NCI-H524 (cell line): Measurements from ENCODE around the gene UNC5B.
"Not testable (repeated sequence)": the region's sequence is repeated elsewhere in the genome, so short reads cannot be mapped to it uniquely, and the experiment has no call there.

Experiments used
- DNase-seq, 2 experiments: peaks; one replicate each; lab custom pipeline; 2025; lab: John Stamatoyannopoulos, UW

UNC5B gene

DNA sequence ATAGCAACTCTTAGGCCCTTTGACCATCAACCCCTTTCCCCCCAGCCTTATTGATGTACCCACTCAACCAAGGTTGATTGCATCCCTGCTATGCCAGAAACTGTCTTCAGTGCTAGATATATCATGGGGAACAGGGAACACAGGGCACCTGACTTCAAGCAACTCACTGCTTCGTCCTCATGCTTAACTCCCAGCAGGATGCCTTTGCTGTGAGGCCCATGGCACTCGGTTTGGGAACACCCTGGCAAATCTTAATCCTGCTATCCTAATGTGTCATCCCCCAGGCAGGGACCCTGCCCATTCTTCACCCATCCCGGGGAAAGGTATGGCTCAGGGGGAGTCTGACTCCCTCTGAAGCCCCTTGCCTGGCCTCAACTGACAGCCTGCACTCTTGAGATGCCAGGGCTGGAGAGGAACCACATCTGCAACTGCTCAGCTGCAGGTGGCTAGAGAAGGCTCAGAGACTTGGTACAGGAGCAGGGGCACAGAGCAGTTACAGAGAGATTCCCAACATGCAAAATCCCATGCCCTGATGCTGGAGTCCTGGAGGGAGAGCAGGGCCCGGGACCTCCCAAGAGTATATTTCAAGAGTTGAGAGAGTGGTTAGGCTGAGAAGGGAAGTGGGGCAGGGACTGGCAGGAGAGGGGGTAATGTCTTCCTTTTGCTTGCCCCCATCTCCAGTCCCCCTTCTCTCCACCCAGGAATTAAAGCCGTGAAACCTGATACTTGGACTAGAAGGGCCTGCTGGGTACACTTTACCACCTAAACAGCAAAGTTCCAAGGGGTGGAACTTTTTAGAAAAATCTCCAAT lies 2.4 kb upstream of the UNC5B start:
- DNase-seq: no peak

DNA sequence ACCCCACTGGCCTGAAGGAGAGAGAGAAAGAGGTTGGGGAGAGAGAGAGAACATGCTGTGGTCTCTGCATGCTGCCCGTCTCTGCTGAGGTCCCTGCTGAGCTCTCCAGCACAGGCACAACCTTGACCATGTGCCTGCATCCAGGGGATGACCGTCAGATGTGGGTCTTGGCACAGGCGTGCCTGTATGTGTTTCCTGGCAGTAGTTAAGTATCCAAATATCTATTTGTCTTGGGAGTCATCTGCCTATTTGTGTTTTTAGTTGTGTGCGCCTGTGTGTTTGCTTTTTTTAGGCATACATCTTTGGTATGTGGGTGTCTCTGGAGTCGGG lies 1.9 kb upstream of the UNC5B start:
- no peak for DNase-seq

DNA sequence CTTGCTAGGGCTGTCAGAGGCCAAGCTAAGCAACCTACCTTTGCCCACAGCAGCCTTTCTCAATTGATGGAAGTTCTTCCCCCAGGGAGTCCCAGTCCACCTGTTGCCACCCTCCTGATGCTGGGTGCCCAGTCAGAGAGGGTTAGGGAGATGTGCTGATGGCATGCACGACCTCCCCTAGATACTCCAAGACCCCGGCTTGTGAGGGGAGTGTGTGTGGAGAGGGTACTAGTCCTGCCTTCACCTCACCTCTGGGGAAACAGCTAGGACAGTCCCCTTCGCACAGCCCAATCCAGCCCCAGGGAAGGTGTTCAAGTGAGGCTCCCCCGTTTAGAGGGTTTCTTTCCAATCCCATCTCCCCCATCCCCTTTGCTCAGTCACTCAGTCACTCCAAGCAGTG lies 1.3 kb upstream of the UNC5B start:
- no peak for DNase-seq

DNA sequence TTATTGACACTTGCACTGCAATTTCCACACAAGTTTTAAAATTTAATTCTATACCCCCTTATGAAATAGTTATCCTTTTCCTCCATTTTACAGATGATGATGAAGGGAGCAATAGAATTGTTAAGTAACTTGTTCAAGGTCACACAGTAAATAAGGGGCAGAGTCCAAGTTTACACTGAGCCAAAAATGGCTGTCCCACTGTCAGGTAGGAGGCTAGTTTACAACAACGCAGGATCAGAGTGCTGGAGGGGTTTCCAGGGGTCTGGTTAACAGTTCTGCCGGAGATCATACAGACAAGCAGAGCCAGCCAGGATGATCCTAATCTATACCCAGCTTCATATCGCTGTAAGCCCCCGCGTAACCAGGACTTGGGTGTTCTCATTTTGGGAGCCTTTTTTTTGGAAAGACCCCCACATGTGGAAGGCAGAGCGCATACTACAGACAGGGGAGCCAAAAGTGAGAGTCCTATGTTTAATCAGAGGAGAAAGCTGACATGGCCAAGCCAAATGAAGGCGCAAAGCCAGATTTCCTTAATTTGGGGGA lies 524 bp upstream of the UNC5B start:
- no peak for DNase-seq

DNA sequence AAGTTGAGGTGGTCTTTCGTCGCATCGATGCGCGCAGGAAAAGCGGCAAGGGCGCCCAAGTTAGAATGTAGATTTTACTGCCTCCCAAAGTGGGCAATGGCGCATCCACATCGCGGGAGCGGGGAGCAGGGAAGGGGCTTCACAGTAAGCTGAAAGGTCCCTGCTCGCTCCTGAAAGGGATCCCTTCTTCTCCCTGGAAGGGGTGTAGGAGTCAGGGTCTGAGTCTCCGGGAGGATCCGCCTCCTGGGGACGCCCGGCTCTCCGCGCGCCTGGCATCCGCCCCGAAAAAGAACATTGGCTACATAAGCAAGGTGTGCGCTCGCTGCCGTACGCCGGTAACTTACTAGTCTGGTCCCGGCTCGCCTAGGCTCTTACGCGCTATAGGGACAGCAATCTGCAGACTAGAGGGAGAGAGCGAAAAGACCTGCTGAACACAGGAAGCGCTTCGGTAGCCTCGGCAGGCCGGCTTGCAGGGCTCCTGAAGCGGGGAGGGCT lies 804 bp downstream of the UNC5B start:
- DNase-seq: peak in 1 of 2 experiments; percentile 31

DNA sequence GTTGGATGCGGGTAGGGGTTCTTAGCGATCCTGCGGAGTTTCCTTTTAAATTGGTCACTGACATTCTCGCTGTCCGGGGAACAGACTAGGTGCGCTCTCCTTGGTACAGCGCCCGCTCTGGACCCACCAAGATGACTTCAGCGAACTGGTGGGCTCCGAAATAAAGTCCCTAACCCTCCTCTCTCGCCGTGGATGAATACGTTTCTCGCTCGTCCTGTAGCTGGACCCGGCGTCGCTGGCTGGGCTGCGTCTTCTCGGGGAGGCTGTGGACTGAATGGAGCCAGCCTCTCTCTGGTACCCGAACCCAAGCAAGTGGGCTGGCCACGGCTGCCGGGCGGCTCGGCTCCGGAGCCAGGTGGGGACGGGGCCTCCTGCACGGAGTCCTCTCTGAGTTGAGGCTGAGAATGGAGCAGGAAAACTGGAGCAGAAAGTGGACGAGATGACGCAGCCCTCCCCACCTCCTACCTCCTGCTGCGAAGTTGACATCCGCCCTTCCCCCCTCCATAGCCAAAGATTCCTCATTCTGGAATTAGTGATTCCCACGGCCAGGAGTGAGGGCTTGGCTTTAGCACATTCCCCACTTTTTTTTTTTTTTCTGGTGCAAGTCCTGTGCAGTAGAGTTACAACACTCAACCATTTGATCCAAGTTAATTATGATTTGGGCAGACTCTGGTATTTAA lies 1.5 kb downstream of the UNC5B start:
- DNase-seq: no peak

DNA sequence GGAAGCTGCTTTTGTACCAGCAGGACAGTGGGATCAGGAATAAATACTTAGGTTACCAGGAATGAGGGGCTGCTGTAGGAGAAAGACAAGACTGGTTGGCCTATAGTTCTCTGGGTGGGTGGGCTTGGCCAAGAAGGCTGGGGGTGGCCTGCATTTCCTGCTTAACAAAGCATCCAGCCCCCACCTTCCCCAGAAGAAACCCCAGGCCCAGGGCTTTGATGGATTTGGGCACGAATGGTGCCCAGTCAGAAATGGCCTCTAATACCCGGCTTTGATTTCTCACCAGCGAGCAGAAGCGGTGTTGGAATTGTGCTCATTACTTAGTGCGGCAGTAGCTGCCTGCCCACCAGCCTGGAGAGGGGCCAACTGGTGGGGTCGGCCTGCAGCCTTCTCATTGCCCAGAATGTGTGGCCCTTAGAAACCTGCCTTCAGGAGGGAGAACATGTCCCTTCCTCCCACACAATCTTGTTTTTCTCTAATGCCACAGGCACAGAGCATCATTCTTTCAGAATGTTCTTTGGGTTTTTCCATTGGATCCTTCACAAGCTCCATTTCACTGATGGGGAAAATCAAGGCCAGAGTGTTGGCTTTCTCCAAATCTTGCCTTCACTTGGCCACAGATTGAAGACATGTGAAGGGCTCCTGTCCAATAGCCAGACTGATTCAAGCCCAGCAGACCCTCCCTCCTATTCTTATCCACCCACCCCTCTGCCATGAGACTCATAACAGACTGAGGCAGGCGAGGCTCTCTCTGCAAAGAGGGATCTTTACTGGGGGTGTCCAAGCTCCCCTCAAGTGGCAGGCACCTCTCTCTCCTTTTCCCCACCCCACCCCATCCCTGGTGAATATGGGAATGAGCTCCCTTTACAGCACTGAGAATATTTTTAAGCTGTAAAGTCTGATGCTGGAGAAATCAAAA lies 2.5 kb downstream of the UNC5B start:
- DNase-seq: no peak

DNA sequence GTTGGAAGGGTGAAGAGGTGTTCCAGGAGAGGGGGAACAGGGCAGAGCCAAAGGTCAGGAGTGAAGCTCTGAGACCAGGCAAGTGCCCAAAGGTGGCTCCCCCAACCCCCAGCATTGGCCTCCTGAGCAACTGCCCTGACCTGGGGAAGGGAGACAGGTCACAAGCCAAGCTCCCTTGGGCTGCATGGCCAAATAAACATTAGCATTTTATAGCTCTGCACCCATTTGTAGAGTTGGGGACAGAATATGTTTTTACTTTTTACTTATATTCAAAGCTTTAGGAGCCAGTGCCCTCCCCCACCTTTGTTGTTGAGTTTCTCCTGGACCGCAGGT lies 4.0 kb downstream of the UNC5B start:
- no peak for DNase-seq

DNA sequence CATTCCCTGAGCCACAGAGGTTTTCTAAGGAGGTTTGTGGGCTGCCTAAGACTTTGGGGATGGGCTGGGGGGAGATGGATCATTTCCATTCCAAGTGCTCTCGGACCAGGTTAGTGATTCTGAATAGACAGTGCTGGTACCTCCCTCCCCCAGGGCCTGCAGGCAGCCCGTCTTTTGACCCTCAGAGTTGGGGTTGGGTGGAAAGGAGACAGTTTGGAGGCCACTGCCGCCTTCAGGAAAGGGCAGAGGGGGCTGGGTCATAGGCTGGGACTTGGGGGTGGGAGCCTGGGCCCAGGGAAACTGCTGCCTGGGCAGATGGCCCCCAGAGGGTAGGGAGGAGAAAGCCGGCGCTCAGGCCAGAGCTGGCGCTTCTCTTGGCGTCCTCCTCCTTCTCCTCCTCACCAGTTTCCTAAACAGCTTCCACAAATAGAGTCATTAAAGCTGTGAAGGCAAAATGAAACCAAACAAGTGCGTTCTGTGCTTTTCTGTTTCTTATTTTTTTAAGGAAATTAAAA lies 4.4 kb downstream of the UNC5B start:
- DNase-seq: no peak

DNA sequence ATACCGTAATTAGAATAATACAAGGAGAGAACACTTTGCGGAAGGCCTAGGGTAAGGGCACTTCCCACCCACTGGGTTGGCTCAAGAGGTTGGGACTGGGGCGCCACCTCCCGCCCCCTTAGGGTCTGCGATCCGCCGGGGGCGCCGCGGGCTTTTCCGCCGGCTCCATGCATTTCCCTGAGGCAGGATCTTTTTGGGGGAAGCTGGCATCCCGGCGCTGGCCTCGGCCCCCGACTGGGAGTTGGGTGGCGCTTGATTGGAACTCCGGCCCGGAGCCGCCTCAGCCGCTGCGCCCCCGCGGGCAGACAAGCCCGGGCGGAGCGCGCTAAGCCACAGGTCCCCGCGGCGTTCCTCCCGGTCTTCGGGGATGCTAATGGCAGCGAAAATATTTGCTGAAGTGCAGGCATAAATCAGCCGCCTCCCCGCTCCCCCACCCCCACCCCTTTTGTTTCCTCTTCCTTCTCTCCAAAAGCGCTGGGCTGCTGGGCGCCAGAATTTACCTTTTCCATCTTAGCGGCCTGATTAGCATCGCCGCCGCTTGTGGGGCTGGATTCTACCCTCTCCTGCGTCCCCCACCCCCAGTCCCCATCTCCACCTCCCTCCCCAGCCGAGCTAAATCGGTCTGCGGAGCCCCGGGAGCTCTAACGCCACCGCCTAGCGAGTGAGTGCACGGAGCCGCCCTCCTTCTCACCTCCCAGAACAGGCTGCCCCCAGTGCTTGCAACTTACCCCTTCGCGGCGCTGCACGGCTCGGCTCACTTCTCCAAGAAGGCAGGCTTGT lies 5.1 kb downstream of the UNC5B start:
- no peak for DNase-seq

DNA sequence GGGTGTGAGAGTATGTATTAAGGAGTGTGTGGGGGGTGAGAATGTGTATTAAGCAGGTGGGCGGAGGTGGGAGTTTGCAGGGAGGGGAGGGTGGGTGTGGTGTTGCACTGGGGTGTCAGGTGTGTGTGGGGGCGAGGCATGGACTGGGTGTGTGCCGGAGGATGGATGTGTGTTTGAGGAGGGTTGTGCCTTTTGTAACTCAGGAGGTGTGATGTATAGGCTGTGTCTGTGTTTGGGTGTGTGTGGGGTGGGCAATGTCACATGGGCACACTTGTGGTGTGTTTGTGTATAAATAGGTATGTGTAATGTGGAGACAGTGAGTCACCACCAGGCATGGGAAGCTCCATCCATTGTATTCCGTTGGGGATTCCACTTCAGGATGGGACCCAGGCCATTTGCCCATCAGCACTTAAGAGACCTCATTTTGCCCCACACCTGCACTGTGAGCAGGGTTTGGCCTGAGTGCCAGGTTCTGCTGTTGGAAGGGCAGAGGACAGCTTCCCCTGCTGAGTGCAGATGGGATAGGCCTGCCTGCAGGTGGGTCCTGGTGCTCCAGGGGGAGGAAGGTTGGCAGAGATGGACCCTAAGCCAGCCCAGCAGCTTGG lies 5.8 kb downstream of the UNC5B start:
- no peak for DNase-seq

DNA sequence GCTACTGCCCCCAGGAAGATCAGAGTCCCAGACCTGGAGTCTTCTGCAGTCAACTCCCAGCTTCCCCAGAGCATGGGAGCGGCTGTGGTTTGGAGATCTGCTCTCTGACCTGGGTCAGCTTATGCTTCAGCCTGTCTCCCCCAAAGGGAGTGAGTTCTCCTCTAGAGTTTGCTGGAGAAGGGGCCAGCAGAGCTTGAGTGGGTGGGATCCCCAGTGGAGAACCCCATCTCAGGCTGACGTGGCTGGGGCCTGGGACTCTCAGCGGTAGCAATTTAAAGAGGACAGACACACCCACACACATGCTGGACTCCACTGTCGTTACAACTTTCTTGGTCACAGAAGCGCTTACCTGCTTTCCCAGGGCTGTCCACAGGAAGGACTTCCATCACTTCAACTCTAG lies 6.3 kb downstream of the UNC5B start:
- no peak for DNase-seq

DNA sequence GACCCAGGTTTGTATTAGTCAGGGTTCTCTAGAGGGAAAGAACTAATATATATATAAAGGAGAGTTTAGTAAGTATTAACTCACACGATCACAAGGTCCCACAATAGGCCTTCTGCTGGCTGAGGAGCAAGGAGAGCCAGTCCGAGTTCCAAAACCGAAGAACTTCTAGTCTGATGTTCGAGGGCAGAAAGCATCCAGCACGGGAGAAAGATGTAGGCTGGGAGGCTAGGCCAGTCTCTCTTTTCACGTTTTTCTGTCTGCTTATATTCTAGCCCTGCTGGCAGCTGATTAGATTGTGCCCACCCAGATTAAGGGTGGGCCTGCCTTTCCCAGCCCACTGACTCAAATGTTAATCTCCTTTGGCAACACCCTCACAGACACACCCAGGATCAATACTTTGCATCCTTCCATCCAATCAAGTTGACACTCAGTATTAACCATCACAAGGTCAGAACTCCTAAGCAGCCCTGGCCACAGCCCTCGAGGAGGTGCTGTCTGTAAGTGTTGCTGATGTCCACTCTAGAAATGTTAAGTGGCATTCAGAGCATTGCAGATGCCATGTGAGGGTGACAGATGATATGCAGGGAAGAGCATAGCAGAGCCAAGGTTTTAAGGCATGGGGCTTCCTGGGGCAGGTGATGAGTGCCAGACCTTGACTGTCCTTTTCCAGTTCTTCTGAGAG lies 7.0 kb downstream of the UNC5B start:
- DNase-seq: not testable (repeated sequence)

DNA sequence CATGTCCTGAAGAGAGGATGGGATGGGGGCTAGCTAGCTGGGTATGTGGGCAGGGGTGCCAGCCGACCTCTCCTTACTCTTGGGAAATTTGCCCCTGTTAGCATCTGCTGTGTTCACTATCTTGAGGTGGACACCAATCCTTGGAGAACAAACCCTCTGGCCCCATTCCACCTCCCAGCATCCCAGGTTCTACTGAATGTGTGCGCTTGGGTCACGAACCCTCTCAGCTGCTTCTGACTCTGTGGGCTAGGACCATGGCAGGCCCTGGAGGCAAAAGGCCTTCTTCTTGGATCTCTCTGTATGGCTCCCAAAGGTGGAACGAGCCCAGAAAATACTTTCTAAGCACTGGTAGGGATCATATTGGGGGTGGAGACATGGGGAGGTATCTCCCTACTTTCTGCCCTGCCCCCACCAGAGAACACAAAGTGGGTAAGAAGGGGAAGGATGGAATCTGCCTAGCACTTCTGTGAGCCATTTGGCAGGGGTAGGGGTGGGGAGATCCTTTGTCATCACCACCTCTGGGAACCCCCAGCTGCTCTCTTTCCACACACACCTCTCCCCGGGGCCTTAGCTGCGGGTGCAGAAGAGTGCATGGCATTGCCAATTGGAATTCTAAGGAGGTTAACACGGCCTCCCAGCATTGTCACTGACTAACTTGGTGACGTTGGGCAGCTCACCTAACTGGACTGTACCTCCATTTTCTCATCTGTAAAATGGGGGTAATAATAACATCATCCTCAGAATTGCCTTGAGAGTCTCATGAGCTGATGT lies 7.7 kb downstream of the UNC5B start:
- no peak for DNase-seq

DNA sequence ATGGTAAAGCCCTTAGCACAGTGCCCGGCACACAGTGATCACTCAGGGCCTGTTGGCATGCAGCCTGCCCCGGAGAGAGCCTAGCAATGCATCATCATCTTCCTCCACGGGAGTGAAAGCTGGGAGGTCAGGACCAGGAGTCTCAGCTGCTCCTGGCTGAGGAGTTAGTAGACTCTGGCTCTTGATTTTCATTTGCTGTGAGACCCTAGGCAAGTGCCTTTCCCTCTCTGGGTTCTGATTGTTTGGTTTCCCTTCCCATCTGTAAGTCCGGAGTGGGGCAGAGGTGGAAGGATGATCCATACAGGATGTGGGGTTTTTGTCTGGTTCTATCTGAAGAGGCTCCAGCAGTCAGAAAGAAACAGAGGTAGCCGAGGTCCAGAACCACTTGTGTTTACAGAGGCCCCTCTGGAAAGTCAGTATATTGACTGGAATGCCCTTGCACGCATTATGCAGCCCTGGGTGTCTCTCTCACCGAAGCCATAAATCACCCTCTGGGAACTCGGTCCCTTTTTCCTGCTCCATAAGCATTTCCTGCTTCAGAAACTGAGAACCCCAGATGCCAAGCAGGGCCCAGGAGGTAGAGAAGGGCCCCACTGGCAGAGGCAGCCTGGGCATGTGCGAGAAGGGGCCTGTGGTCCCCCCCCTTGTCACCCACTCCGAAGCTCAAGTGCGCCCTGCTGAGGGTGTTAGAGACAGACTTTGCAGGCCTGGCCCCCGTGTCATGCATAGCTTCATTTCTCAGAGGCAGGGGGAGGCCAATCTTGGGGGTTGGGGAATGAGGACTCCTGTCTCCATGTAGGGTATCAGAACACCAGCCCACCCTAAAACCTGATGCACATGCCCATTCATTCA lies 8.5 kb downstream of the UNC5B start:
- DNase-seq: no peak

DNA sequence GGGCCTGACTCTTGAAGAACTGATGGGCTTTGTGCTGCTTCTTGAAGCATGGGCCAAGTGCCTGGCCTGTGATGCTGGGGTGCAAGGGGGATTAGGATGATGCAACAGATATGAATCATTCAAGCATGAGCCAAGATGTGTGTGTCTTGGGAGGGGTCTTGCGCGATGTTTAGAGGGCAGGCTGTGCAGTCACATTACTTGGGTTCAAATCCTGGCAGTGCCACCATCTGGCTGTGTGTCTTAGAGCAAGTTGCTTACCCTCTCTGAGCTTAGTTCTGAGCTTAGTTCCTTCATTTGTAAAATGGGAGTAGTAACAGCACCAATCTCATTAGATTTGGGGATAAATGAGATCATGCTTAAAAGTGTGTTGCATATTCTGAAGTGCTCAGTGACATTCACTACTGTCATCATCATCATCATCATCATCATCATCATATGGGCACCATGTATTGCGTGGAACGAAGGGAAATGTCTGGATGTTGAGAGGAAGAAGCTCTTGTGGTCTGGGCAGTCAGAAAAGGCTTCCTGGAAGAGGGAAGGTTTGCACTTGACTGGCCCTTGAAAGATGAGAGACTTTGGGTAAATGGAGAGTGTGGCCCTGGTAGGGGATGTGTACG lies 9.3 kb downstream of the UNC5B start:
- DNase-seq: no peak

DNA sequence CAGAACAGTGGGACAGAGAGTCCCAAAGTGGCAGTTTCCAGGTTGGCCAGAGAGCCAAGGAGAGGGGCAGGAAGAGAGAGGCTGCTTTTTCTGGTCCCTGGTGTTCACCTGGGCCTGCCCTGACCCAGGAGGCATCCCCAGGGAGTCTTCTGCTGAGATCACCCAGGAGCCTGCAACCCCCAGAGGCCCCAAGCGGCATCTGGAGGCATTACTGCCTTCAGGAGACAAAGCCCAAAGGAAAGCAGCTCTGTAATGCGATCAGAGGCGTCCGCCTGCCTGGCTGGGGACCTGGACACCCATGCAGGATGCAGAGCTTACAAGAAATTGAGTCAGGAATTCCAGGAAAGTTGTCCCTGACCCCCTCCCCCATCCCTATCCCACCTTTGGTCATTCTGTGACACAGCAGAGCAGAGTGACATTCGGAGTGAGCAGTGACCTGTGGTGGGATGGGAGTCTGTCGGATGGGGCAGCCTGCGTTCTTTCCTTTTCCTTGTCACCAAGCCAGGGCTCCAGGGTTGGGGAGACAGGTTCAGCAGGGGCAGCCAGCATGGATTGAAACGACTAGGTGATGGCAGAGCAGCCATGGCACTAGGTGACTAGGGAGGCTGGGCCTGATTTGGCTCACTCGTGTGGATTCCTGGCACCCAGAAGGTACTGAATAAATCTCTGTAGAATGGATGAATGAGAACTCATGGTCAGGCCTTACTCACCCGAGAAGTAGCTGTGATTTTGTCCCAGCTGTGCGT lies 10.4 kb downstream of the UNC5B start:
- no peak for DNase-seq
